AG09309 (cell line): ENCODE results near the gene XAB2.
A peak's percentile ranks its signal among the peaks of the same experiment; 100 is the strongest.

Source experiments
- DNase-seq: peaks from one replicate; pipeline ENCODE4 v3.0.0-alpha.2; 2010; ENCODE audit warnings: low read depth
- H3K4me3 ChIP-seq: 2 replicates; pipeline ENCODE4 v1.5.1; 2011; ENCODE audit warnings: mild to moderate bottlenecking, low read depth, low read length, moderate library complexity; ENCODE audit not compliant: control insufficient read depth
- CTCF ChIP-seq: IDR thresholded peaks from 2 replicates; pipeline ENCODE4 v1.5.1; 2011; ENCODE audit warnings: mild to moderate bottlenecking, low read depth, low read length, inconsistent platforms; ENCODE audit not compliant: insufficient read depth, control insufficient read depth; ENCODE audit errors: missing control alignments

The XAB2 gene

GRCh38 chr19:7629347-7630054 lies at the start of gene XAB2, which contains the start of gene PET100:
Gene XAB2, minus strand, starts transcription at chr19:7629545. Its CDS starts 18 bp downstream, at chr19:7629527.
Gene PET100, plus strand, starts transcription at chr19:7629793. Its CDS starts 41 bp downstream, at chr19:7629834.
- no peak for TF ChIP-seq CTCF
- peak within 1 kb of the TSS; percentile 71 for H3K4me3 ChIP-seq
- peak; percentile 97 for DNase-seq

GRCh38 chr19:7677669-7678311 lies 48.4 kb upstream of the XAB2 start:
- DNase-seq: no peak
- TF ChIP-seq CTCF: no peak
- no peak overlapping the region for H3K4me3 ChIP-seq

- no peak for TF ChIP-seq CTCF
- H3K4me3 ChIP-seq: no peak within 1 kb of the TSS
- no peak for DNase-seq
These were observed 47.5 kb upstream of the XAB2 start, which contains the start of gene MCEMP1 for GRCh38 chr19:7676854-7677253. Gene MCEMP1, plus strand, starts transcription at chr19:7677090. Its CDS starts 31 bp downstream, at chr19:7677121.

- DNase-seq: no peak
- no peak for TF ChIP-seq CTCF
- no peak overlapping the region for H3K4me3 ChIP-seq
These were observed 47.0 kb upstream of the XAB2 start for GRCh38 chr19:7676376-7676775.

- TF ChIP-seq CTCF: no peak
- no peak for DNase-seq
- H3K4me3 ChIP-seq: no peak overlapping the region
These were observed 45.0 kb upstream of the XAB2 start for GRCh38 chr19:7674010-7675005.

GRCh38 chr19:7672522-7672921 lies 43.2 kb upstream of the XAB2 start:
- no peak overlapping the region for H3K4me3 ChIP-seq
- TF ChIP-seq CTCF: no peak
- DNase-seq: no peak
